GM21526 (cell line): ENCODE measurements around the gene IMPDH2.

Source experiments
- ATAC-seq: cut with Tn5 transposase; IDR thresholded peaks from one replicate; pipeline ENCODE4 v1.9.1; 2021; ENCODE audit warnings: moderate library complexity; ENCODE audit not compliant: unreplicated experiment, low FRiP score

IMPDH2 gene

DNA sequence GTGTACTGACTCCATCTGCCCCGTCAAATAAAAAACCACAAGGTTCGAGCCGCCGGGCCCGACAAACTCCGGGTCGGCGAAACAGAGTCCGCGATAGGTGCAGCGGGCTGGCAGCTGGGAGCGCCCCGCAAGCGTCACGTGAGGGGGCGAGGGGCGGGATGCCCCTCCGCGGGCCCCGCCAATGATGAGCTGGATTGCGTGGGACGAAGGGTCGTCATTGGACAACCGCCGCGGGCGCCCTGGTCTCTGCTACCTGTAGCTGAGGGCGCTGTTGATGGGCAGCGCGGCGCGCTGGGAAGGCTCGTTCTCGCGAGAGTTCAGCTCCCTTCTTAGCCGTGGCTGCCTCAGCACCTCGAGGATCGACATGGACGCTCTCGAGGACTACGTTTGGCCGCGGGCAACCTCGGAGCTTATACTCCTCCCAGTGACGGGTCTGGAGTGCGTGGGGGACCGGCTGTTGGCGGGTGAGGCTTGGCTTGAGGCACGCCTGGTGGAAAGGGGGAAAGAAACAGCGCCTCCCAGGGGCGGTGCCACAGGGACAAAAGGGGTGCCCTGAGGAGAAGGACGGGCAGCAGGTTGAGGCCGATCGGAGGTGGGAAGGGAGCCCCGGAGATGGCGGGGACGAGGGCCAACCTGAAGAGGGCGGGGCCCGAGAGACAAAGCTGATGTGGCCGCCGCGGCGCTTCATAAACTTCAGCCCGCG lies 22.0 kb downstream of the IMPDH2 start, which contains the start of gene WDR6:
WDR6 (plus strand) TSS at position 324 of the 703 bp plus-strand sequence; CDS start at position 365, 41 bp downstream.
- ATAC-seq, result peak; percentile 76

DNA sequence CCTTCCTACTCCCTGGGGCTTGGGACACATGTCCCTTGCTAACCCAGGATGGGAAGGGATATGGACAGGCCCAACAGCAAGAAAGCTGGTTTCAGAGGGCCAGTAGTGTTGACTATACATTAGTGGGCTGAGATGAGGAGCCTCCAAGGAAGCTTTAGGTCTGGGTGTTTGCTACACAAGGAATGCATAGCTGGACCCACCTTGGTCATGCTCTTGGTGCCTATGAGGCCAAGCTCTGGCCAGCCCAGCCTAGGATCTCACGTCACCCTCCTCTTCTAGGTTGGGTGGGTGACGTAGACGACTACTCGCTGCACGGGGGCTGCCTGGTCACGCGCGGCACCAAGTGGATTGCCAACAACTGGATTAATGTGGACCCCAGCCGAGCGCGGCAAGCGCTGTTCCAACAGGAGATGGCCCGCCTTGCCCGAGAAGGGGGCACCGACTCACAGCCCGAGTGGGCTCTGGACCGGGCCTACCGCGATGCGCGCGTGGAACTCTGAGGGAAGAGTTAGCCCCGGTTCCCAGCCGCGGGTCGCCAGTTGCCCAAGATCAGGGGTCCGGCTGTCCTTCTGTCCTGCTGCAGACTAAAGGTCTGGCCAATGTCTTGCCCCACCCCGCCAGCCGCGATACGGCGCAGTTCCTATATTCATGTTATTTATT lies 22.7 kb downstream of the IMPDH2 start:
- peak; percentile 3 for ATAC-seq

DNA sequence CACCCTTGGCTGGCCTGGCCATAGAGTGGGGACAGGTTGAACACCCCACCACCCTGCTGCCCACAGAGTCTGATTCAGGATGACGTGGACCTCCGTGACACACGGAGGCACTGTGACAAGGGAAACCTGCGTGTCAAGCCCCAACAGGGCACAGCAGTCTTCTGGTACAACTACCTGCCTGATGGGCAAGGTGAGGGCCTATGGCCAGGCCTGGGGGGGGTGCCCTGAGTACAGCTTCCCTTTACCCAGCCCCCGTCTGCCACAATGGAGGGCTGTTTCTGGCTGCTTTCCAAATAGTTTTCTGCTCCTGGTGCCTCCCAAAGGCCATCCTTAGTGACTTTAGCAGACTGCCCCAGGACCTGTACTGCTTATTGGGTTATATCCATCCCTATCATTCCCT lies 23.2 kb downstream of the IMPDH2 start:
- no peak for ATAC-seq

DNA sequence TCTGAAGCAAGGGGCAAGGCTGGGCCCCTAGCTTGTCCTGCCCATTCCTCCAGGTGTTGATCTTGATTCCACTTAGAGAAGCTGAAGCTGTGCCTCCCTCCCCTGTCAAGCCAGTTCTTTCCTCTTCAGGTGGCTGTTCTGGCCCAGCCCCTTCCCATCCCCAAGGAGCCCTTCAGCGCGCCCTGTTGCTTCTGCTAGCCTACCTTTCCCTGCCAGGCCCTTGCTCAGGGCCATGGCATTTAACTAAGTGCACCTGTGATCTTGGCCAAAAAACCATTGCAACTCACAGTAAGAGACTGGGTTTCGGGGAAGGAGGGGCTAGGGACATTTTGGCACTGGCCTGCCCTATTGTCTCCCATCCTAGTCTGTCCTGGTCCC lies 23.9 kb downstream of the IMPDH2 start:
- no peak for ATAC-seq

DNA sequence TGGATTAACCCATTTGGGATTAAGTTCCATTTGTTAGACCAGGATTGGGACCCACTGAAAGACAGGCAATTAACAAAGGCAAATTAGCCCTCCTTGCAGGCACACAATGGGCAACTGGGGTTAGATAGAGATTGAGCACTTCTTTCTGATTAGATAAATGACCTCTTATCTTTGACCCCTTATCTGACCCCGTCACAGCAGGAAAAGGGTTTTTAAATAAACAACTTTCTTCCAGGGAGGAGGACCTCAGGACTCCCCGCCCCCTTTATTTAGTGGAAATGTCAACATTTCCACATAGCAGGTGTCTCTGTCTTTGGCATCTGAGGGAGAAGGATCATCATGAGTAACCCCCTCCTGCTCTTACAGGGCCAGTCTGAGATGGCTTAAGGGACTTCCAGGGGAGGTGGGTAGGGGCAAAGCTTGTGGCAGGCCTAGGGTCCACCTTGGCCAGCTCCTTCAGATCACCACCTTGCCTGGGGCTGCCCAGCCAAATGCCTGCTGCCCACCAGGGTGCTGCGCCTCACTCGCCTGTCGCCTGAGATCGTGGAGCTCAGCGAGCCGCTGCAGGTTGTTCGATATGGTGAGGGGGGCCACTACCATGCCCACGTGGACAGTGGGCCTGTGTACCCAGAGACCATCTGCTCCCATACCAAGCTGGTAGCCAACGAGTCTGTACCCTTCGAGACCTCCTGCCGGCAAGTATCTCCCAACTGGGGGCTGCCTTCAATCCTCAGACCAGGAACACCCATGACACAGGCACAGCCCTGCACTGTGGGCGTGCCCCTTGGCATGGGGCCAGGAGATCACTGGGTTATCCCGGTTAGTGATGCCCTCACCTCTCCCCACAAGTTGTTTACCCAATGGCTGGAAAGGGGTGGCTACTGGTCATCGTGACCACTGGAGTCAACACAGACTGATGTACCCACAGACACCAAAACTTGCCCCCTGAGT lies 24.6 kb downstream of the IMPDH2 start:
- no peak for ATAC-seq

DNA sequence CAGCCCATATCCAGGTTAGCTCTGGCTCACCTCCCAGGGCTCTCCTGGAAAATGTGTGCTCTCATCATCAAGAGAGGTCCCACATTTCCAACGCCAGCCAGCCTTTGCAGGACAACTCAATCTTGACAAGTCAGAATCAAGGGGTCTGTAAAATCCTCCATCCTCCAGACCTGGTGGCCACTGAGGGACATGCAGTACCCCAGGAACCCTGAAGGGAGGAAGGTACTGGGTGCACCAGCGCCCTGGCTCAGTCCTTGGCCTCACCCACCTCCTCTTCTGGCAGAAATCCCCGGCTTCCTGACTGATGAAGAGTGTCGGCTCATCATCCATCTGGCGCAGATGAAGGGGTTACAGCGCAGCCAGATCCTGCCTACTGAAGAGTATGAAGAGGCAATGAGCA lies 28.0 kb downstream of the IMPDH2 start:
- ATAC-seq, result no peak

DNA sequence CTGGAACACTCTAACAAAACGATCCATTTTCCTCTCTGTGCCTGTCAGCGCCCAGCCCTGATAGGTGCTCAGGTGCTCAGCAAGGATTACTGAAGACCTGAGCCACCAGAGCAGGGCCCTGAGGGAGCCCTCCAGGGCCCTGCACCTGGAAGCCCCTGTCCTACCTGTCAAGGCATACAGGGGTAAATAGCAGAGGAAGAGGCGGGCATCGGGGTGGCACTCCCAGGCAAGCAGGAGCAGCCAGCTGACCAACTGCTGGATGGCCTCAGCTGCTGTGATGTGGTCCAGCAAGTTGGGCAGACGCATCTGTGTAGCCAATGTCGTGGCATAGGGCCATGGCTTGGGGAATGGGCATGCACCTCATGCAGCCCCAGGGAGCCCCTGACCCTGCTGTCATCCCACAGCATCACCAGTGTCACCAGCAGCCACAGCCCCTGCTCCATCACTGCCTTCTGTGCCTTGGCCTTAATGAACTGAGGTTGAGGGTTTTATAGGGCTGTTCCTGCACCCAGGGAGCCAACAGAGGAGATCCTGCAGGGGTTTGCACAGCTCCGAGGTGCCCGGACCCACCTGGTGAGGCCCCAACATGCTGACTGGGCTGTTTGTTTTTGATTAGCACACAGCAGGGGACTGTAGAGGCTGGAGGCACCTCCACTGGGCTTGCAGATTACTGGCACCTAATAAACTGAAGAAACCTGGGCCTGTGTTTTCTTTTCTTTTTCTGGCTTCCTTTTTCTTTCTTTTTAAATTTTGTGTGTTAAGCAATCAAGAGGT lies 29.9 kb downstream of the IMPDH2 start:
- no peak for ATAC-seq

DNA sequence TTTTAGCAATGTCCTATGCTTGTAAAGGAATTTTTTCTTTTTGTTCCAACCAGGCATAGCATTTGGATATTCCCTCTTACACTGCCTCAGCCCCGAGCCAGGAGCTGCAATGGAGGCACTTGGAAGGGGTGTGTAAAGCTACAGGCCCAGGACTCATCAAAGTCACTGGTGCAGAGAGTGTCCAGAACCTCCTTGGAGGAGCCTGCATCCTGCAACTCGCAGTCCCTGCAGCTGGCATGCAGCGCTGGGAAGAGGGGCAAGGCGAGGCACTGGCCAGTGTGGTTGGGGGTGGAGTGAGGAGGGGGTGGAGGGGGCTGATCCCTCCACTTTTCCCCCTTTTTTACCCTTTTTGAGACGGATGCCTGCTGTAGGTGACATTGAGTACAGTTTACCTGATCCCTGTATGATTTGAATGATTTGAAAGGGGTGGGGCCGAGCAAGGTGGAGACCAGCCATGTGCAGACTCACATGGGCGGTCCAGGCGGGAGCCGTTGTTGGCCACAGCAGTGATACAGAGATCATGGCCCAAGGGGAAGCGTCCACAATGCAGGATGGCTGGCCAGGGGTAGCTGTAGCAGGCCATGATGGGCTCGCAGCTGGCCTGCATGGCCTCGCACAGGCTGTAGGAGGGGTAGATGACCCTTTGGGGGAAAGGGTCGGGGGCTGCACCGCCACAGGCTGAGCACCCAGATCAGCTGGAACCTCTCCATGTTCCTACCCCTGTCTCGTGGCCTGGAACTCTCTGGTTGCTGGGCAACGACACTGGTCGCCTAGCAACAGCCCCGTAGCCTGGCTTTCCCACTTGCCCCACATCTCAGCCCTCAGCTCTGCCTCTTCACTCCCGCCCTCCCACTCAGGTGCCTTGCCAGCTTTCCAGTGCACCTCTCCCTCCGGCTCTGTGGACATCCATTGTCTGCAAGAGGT lies 31.2 kb downstream of the IMPDH2 start:
- no peak for ATAC-seq

DNA sequence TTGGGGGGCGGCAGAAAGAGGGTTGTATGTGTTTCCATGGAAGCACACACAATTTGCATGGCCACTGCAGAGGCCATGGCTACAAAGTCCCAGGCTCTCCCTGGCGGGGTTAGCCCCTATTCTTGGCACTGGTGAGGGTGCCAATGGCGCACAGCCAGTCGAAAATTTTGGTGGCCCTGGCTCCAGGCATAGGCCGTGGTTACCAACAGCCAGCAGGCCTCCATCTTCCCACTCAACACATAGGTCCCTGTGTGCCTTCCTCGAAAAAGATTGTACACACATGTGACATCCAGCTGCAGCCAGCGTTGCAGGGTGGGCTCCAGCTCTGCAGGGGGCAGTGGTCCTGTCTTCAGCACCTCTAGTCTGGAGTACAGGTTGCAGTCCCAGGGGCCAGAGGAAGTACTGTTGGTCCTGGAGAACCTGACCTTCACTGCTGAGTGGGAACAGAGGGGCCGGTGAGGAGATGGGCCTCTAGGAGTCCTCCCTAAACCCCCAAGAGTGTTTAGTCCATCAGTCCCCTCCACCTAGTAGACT lies 32.0 kb downstream of the IMPDH2 start:
- no peak for ATAC-seq

DNA sequence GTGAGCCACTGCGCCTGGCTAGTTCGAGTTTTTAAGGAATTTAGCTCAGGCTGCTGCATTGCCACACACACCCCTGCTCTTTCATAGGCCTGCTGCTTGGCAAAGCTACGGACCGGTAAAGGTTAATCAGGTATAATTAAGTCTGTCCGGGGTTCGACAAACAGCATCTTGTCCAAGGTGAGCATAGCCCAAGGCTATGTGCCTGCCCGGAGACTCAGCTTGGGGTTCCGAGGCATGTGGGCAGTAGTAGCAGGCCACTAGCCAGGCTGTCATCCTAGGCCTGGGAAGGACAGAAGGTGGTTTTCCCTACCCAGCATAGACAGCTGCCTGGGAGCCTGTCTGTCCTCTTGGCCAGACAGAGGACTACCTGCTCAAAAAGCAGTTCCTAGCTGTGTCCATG lies 32.6 kb downstream of the IMPDH2 start:
- ATAC-seq, result no peak

DNA sequence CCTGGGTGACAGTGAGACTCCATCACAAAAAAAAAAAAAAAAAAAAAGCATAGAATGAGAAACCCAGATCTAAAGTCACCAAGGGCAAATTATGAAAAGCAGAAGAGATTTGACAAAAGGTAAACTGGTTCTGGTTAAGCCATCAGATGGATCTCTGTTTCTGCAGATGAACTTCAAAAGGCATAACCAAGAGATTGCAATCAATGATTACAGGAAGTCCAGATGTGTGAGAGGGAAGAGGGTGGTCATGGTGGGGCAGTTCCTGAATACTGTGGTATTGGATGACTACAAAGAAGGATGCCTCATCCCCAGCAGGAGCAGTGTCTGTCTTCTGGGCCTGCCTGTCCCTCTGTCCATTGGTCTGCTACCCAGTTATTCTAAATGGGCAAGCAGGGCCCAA lies 35.4 kb downstream of the IMPDH2 start:
- ATAC-seq, result no peak

DNA sequence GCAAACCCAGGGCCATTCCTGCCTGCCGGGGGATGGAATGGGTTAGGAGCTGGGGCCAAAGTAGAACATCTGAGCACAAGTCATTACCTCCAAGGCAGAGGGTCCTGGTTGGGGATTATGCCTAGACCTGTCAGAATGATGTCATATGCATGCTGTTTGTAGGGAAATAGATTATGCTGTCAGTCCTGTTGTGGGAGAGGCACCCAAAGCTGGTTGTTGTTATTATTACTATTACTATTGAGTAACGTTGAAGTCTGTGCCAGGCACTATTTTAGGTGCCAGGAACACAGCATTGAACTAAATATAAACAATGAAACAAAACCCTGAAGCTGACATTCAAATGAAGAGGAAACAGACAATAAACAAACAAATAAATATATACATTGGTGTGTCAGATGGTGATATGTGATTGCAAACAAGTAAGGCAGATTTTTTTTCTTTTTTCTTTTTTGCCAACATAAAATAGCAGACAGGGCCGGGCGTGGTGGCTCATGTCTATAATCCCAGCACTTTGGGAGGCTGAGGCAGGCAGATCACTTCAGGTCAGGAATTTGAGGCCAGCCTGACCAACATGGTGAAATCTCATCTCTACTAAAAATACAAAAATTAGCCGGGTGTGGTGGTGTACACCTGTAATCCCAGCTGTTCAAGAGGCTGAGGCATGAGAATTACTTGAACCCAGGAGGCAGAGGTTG lies 37.2 kb downstream of the IMPDH2 start:
- ATAC-seq, result no peak

DNA sequence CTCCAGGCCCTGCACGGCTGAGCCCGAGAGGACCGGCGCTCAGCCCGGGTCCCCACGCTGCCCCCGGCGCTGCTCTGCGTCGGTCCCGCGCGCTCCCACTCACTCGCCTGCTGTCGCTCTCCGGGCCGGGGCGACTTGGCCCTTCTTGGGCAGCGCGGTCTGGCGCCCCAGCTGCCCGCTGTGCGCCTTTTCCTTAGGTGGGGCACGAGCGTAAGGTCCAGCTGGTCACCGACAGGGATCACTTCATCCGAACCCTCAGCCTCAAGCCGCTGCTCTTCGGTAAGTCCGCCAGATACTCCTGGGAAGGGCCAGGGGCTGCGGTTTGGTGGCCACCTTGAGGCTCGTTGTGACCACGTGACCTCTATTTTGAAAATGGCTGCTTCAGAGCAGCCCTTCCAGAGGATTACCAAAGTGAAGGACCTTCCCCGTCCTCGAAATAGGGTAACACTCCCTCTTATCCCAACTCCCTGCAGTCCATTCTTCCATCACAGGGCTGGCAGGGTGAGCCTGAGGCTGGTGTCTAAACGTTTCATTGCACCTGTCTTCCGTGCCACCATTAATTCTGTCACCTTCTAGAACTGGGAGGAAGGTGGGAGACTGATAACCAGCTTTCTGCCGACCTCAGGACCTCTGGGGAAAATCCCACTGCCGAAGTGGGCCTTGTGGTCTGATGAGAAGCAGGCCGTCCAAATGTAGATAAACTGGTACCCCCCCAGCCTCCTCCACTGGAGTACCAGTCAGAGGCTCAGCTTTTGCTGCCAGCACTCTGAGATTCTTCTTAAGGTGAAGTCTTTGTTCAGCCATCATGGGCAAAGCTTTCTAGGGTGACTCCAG lies 38.3 kb downstream of the IMPDH2 start:
- ATAC-seq, result no peak

DNA sequence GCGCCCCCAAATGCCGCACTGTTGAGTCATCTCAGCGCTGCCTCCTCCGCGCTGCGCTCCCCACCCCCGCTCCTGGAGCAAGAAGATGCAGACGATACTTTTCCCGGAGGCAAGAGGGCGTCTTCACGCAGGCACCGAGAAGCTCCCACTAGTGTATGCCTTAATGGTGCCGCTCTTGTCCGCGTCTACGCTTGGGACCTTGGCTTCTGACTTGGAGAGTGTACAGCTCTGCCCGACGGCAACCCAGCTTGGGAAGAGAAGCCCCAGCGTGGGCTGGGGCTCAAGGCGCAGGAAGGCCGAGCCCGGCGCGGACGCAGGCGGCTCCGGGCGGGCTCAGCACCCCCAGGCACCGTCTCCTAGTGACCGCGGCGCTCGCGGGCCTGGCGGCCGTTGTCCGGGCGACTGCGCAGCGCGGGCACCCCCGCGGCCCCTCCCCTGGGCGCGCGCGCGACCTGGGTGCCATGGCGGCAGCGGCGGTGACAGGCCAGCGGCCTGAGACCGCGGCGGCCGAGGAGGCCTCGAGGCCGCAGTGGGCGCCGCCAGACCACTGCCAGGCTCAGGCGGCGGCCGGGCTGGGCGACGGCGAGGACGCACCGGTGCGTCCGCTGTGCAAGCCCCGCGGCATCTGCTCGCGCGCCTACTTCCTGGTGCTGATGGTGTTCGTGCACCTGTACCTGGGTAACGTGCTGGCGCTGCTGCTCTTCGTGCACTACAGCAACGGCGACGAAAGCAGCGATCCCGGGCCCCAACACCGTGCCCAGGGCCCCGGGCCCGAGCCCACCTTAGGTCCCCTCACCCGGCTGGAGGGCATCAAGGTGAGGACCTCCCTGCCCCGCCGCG lies 39.2 kb downstream of the IMPDH2 start, which contains the start of gene P4HTM:
P4HTM (plus strand) TSS at position 446 of the 840 bp plus-strand sequence; CDS start at position 462, 16 bp downstream.
- ATAC-seq, result no peak

DNA sequence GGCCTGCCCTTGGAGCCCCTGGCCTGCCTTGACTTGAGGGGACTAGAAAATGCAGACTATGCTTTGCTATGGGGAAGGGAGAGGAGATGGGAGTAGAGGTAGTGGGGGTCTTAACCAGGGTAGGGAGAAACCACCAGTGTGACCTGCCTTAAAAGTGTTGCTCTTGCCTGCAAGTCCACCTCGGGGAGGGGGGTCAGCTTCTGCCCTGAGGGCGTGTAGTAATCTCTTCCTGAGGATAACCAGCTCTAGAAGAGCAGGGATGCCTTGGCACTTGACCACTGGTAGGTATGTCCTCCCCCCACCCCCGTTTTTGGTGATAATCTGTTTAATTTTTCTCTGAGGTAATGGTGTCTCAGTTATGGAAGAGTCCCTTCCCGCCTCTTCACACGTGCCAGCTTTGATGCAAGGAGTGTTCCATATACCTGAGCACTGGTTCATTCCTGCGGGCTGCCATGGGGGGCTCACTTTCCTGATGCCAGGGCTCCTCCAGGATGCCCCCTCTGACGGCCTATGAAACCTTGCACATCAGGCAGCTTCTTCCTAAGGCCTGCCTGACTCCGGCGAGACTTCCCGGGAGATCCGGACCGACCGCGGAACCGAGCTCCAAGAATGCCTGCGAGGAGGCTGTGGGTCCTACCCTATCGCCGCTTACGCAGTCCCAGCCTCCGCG lies 39.9 kb downstream of the IMPDH2 start:
- ATAC-seq, result no peak

DNA sequence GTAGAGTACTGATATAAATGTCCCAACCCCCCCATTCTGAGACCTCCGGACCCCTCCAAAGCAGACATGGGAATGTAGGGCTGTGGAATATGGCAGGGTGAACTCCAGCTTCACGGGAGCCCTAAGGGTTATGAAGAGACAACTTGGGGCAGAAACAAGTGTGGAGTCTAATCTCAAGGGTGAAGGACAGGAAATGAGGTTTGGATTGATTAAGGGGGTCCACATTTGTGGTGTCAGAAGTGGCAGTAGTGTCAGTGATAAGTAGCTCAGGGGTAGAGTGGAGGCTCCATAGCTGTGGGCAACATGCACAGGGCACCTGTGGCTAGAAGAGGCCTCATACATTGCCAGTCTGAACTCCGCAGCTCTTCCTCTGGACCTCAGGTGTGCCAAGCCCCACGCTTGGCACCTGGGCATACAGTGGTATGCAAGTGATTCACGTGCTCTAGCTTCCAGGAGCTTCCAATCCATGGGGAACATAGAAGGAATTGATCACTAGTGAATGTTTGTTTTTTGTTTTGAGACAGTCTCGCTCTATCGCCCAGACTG lies 43.3 kb downstream of the IMPDH2 start:
- ATAC-seq, result no peak
